Measurements from ENCODE around the gene CXCR2.

DNA sequence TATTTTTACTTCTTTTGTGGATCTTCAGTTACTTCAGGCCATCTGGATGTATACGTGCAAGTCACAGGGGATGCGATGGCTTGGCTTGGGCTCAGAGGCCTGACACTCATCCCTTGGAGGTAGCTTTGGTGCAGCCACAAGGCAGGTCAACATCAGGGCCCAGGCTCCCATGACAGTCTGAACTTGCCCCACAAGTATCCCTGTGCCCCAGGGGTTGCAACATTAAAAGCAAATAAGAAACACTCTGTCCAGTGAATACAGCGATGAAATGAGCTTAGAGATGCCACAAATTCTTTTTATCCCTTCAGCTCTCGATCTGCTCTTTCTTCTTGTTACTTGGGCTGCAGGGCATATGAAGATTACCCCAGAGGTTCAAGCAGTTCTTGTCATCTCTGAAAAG lies 54.0 kb downstream of the CXCR2 start:
- no peak for TF ChIP-seq CTCF (IDR thresholded peaks at IDR 0.05)
- TF ChIP-seq EP300 (IDR thresholded peaks at IDR 0.05), result no peak
- no peak for TF ChIP-seq POLR2AphosphoS5 (IDR thresholded peaks at IDR 0.05)
